ENCODE results near the gene FRG2C.
"Not testable (repeated sequence)": the region's sequence is repeated elsewhere in the genome, so short reads cannot be mapped to it uniquely, and the experiment has no call there.

DNA sequence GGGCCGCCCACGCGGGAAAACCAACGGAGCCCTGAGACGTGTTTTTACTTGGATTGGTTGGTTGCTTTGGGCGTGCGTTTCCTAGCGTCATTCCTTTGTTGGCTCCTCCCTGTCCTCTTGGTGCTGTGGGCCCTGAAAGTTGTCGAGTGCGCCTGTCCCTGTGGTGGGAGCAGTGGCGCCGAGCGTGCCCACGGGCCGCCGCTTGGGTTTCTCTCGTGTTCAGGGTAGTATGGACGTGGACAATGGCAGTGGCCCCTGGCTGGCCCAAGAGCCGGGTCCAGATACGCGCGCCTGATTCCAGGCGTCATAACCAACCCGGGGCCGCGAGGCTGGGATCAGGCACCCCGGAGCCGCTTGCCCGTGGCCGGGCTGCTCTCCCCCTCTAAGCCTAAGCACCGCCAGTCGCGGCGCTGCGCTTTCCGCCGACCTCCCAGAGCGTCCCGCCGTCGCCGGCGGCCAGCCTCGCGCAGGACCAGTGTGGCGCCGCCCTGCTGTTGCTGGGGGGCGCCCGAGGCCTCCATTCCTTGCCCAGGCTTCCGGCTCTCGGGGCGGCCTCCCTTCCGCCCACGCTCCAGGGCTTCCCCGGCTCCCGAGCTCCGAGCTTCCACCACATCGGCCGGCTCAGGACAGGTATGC, 8.1 kb downstream of the FRG2C start:
- not testable (repeated sequence) for TF ChIP-seq EZH2 (optimal IDR thresholded peaks at IDR 0.05; ENCODE audit: low read depth, low read length); EZH2phosphoT487 (IDR thresholded peaks at IDR 0.05; ENCODE audit: low read length)
- TF ChIP-seq CTCF (IDR thresholded peaks at IDR 0.05; ENCODE audit: low read length): peak; percentile 34
